Inflammatory macrophage (primary cell): ENCODE data around the gene KCNF1.

Experiments
- DNase-seq, 2 donors: peaks; one replicate each; pipeline ENCODE4 v3.0.0-alpha.2; 2020 to 2022

Gene KCNF1

DNA sequence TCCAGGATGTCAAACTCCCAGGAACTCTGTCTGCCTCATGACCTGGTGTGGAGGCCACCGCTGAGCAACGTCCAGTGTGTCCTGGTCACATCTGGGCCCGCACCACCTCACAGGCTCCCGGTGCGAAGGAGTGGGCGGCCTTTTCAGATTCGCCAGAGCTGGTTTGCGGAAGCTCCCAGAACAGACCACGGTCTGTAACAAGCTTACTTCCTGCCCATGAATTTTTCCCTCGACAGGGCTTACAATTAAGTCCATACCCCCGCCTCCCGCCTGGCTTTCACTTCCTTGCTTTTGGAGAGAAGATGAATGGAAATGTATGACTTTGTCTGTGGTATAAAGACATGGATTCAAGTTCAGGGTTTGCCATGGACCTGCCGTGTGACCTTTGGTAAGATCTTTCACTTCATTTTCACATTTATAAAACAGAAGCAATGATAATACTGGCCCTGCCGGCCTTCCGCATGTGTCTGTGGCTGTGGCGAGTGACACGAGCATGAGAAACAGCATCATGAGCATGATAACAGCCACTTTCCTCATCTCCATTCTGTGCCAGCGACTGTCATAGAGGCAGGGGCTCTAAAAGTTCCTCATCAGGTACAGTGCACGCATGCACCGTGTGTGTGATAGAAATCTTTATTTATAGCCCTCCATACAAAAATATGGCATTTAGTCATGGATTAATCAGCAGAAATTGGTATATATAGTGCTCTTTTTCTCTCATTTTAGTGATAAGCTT is 31.0 kb upstream of the KCNF1 start:
- DNase-seq, result peak; percentile 42 to 88

DNA sequence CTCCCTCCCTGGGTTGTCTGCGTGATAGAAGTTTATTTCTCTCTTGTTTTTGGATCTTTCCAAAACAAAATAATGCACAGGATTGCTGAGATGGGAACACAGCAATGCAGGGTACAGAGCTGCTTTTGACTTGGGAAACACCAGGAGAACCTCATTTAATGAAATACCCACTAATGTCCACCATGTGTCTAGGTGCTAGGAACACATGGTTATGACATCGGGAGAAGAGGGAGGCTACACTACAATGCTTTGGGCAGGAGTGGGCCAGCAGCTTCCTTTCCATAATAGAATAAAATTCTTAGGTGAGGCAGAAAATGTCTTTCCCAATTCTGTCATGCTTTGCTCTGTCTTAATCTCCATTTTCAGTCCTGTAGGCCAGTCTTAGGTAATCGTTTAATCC is 29.2 kb upstream of the KCNF1 start:
- no peak for DNase-seq

DNA sequence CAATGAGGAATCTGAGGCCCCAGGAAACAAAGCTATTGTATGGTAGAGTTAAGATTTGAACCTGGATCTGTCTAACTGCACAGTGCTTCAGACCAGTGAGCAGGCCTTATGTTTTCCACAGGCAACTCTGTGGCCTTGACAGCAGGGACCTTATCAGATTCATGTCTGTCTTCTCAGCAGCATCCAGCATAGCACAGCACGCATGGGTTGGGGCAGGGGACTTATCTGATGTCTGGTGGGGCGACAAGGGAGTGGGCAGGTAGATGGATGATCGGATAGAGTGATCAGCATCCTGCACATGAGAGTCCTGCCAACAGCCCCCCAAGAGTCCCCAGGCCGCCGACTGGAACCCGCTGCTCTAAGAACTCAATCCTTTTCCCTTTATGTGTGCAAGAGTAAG is 28.7 kb upstream of the KCNF1 start:
- no peak for DNase-seq

DNA sequence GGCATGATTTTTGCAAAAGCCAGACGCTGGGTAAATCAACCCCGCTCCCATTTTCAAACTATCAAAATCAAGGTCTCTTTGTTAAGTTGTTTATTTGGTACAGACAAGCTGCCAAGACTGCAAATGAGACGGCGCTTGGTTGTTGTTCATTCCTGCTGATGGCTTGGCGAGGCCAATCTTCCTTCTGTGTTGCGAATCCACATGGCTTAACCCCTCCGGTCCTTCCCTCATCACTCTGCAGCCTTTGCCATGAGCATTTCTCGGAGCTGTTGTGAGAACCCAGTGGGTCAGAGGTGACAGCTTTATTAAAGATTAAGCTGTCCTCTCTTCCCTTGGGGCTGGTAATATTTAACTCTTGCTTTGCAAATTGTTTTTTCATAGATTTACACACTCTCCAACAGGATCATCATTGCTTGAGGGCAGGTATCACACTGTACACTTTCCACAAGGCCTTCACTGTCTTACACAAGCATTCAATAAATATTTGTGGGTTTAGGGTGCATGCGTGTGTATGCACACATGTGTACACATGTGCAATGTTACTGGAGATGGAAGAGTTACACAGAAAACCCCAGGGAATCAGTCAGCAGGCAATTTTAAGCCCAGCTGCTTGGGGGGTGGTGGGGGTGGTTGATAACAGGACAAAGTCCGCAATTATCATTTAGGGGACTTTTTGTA is 27.8 kb upstream of the KCNF1 start:
- DNase-seq, result no peak

DNA sequence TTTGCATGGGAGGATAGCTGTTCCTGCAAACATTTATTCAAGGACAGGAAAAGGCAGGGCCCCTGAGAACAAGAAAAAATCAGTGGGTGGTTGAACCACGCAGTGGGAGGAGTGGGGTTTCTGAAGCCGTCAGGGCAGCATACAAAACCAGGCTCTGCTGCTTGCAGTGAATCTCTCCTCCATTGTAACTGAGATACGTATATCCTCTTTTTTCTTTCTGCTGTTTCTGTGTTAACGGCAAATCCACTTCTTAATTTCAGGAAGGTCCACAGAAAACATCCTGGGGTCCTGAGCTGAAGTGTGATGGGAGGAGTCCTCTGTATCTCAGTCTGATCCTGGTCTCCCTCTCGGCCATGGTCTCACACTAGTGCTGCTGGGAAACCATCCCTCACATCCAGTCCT is 27.2 kb upstream of the KCNF1 start:
- DNase-seq, result no peak

DNA sequence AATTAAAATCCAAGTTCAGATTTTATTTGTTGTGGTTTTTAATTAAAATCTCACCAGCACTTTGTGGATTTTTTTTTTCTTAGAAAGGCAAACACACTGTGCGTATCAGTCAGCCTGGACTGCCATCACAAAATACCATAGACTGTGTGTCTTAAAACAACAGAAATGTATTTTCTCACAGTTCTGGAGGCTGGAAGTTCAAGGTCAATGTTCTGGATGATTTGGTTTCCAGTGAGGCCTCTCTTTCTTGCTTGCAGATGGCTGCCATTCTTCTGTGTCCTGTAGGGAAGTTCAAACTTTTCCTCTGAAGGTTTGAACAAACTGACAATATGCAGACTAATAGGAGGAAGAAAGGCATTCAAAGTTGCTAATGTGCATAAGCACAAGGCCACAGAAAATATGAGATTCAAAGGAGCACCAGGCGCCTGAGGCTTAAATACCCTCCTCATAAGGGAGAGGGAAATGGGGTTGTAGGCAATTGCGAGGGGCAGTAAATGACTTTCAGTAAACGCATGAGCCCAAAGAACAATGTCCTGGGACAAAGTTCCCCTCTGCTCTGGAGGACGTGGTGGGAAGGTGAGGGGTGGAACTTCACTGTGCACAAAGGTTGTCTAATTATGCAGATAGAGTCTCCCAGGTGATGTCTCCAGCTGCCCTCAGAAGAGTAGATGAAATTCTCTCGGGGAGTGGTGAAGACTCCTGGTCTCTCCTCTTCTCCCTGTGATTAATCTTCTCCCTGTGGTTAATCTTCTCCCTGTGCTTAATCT is 26.5 kb upstream of the KCNF1 start:
- DNase-seq, result no peak

DNA sequence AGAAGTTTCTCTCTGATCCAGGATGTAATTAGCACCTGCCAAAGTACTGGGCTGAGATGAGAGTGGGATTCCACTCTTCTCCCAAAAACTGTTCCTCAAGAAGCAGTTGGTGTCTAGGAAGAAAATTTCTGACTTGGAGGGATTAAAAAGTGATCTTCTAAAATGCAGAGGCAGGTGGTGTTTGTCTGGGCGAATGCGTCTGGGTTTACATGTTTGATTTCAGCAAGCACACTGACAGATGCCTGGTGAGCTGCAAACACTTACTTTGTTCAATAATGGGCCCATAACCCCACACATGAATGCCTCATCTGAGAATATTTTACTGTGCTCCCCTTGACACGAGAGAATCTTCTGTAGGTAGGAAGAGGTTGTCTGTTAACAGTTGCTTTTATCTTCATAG is 24.3 kb upstream of the KCNF1 start:
- DNase-seq, result no peak

DNA sequence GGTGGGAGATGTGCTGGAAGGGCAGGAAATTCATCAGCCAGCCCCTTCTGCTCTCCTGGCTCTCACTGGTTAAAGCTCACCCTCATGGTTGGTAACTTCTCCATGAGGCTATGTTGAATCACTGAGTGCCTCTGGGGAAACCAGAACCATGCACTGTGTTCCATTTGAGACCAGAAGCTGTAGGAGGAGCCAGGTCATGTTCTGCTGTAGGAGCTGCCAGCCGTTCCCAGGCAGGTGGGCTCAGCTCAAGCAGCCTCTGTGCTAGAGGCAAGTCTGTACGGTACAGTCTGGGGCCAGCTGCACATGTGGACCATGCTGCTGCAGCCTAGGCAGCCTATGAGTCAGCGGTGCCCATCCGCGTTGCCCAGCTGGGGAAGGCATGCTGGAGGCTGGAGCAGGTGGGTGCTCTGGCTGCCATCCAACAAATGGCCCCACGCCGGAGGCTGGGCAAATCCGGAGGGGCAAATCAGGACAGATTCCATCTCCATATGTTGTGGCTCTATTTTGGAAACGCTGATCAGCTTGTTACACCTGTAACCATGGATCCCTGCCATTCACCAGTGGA is 22.0 kb upstream of the KCNF1 start:
- DNase-seq, result peak; percentile 54 to 82

DNA sequence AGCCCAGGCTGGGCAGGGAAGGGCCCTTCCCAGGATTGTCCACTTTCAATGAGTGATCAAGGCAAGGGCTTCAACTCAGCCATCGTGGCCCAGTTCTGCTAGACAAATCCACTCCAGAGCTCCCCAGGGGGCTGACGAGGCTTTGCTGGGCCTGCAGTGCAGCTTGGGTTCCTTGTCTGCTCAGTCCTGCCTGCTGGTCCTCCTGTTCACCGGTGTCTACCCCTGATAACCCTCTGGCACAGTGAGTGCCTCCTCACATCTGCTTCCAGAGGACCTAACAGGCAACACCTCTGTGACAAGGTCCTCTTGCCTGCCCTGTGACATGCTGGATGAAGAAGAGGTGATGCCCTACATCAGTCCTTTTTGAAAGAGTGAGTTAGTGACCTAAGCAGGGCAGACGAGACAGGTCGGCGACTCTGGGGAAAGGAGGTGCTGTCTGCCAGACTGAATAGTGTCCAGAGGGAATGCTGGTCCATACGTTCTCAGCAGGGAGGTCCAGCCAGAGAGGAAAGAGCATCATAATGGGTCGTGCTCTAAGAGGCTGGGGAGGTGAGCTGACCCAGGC is 20.9 kb upstream of the KCNF1 start:
- no peak for DNase-seq

DNA sequence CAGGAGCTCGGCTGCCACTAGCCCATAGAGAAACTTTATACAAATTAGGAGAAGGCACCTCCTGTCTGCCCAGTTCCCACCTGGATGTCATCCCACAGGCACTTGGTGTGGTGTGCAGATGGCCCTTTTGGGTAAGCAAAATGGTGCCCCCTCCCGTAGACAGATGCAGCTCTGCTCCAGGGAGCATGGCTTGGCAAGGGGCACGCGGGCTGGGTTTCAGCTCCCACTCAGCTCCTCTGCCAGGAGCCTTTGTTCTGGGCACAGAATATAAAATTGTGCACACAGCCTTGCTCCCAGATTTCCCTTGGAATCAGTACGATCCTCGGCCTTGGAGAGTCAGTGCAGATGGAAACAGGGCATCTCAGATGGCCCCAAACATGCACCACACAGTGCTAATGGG is 20.3 kb upstream of the KCNF1 start:
- DNase-seq, result no peak

DNA sequence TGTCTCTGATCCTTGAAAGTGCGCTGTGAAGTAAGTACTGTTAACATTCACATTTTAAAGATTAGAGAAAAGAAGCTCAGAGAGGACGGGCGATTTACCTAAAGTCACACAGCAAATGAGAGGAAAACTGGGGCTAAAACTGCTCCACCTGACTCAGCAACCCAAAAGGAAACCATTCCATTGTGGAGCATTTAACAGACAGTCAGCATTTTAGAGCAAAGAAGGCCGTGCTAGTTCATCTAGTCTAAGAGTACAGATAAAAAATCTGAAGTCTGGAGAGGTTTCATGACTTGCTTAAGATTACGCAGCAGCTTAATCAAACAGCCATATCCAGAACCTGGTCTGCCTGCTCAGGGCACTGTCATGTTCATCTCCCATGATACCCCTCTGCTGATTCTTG is 19.9 kb upstream of the KCNF1 start:
- no peak for DNase-seq

DNA sequence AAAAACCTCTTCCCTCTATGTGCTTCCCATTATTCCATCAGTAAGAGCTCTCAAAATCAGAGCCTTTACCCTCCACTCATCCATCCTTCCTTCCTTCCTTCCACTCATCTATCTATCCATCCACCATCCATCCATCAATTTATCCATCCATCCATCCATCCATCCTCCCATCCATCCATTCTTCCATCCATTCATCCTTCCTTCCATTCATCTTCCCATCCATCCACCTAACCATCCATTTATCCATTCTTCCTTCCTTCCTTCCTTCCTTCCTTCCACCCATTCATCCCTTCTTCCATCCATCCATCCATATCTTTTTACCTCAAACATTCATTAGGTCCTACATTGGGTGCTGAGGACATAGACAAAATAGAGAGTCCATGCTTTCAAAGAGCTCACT is 19.4 kb upstream of the KCNF1 start:
- DNase-seq, result no peak

DNA sequence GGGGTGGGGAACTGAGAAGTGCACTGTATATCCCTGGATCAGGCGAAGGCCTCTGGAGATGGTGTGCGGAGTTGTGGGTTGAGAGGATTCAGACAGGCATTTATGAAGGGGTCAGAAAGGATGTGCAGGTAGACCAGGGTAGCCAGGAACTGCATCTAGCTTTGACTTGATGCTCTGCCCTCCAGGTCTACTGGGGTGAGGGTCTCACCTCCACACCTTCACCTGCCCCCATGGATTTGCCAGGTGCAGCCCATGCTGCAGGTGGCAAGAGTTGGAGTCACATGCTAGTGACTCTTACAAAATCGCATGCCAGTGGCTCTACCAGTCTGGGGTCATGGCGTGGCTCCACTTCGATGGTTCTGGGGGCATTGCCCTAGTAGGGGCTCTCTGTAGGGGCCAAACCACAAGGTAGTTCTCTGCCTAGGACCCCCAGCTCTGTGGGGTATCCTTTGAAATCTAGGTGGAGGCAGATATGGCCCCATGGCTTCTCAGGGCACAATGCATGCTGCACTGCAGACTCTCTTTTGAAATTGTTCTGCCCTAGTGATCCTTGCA is 18.9 kb upstream of the KCNF1 start:
- DNase-seq, result no peak

DNA sequence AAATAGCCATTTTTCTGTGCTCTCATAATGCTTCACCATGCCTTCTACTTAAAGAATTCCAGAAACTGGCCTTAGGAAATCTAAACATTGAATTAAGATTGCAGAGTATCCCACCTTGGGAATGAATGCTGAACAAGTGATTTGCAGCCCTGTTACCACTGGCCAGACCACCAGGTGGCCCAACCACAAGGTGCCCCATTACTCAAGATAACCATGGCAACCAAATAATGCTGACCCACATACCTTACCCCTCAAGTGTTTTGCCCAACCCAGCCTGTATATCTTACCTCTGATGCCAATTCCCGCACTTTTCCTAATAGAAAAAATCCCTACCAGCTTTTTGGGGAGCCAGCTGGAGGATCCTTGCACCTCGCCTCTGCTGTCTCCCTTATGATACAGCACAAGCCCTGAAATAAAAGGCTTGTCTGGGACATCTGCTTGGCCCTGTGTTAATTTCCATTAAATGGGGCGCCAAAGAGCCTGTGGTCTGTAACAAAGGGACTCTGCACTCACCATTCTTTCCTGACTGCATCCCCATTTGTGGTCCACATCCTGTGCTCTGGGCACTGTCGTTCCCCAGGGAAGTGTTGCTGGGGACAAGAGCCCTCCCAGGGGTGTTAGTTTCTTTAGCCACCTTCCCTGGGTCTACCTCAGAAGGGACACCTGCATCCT is 17.3 kb upstream of the KCNF1 start:
- no peak for DNase-seq

DNA sequence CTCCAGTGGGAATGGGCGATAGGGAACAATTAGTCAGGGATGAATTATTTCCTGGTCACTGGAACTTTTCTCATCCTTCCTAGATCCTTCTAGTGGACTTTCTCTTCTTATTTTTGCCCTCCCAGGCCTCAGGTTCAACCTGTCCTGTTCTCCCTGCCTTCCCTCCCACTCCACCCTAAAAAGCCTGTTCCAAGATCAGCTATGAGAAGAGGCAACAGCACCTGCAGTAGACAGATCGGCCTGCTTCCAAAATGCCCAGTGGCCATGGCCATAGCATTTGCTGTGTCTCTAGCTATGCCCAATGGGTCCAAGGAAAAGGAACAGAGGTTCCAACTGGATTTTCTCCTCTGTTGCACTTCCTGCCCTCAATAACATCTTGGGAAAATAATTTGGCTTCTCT is 16.5 kb upstream of the KCNF1 start:
- no peak for DNase-seq

DNA sequence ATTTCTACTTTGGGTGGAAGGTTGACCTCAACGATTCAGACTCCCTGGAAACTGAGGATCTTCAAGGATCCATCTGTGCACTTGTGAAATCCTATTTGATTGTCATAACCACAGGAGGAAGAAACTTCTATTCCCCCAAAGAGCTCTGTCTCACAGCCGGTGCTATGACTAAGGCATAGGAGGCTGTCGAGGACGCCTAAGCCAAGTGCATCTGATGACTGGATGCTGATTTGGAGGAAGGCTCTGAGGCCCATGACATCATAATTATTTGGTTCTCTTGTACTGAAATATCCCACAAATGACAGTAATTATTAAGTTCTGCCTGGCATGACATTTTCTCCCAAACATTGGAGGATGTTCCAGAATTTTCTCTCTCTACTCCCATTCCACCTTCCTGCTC is 13.8 kb upstream of the KCNF1 start:
- DNase-seq, result peak; percentile 33 to 85

DNA sequence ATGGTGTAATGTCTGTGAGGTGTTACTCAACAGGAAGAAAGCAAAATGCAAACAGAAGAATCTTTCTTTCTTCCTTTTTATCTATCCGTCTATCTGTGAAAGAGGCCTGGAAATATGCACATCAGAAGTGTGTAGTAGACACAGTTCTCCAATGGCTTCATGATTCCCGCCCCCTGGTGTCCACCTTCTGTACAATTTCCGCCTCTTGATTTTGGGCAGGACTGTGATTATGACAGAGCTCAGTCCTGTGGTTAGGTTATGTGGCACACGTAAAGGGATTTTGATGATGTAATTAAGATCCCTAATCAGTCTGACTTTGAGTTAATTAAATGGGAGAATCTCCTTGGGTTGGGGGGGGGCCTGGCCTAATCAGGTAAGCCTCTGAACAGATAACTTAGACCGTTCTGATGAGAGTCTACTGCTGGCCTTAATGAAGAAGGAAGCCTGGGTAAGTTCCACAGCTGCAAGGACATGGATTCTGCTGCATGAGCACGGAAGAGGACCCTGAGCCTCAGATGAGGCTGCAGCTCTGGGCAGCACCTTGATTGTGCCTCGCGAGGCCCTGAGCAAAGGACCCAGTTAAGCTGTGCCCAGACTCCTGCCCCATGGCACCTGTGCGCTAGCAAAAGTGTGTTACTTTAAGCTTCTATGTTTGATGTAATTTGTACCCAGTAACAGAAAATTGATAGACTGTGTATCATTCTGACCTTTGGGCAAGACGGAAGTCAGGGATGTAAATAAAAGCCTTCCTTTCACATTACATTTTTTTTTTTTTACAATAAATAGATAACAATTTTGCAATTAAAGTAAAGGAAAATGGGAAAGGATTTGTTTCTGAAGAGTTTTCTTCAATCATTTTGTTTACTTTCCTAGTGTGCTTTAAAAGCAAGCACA is 11.3 kb upstream of the KCNF1 start:
- peak; percentile 70 to 72 for DNase-seq

DNA sequence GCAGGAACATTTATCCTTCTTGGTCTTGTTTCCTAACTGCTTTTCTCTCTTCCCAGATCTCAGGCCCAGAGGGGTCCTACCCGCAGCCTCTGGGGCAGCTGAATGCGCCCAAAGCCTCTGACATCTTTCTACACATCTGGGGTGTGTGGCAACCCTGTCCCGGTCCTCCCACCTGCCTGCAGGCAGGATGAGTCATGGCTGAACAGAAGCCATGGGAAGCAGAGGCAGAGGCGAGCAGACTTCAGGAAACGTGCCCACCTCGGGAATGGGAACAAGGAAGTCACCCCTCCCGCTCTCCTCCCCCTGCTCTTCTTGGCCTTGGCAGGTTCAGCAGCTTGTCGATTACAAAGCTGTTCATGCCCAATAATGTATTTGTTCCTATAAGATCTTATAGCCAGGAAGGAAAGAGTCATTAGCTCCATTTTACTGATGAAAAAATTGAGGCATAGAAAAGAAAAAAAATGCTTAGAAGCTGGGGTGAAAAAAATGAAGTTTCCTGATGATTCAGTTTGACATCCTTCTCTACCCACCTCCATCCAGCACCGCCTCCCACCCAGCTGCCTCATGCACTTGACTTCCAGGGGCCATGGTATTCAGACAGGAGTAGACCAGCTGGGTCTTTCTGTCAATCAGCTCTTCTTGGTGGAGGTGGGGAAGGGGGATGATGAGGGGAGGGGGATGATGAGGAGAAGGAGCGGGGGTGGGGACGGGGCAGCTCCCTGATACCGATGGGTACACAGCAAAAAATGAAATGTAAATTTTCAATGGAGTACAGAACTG is 10.4 kb upstream of the KCNF1 start:
- peak; percentile 47 to 85 for DNase-seq

DNA sequence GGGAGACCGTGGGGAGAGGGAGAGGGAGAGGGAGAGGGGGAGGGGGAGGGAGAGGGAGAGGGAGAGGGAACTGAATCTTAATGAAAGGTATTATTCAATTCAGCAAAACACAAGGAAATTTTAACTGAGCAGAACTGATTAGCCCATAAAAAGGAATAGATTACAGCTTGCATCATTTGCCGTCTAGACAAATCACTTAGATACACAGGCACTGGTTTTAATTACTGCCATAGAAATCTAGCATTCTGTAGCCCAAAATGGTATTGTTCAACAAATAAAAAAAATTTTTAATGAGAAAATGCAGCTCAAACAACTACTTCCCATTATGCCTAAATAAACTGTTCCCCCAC is 7.9 kb upstream of the KCNF1 start:
- DNase-seq, result no peak

DNA sequence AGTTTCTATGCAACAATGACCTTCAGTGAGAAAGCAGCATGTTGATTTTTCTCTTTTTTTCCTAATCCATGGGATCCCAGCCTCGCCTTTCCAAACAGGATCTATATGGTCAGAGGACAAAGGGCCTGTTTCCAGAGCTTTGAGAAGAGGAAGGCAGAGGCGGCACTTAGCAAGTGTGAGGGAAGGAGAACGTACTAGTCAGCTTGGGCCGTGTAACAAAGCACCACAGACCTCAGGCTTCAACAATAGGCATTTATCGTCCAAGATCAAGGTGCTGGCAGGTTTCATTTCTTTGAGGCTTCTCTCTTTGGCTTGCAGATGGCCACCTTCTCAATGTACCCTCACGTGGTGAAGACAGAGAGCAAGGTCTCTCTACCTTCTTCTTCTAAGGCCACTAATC is 7.3 kb upstream of the KCNF1 start:
- no peak for DNase-seq
